GM19025 (cell line): ENCODE data around the gene PLAC9.

ENCODE experiments used
- ATAC-seq: cut with Tn5 transposase; IDR thresholded peaks from one replicate; pipeline ENCODE4 v1.9.1; 2021; ENCODE audit warnings: mild to moderate bottlenecking, low read depth, moderate library complexity; ENCODE audit not compliant: unreplicated experiment

Gene PLAC9

GRCh38 chr10:80159166-80159873 lies 26.8 kb downstream of the PLAC9 start:
- ATAC-seq = no peak

DNA sequence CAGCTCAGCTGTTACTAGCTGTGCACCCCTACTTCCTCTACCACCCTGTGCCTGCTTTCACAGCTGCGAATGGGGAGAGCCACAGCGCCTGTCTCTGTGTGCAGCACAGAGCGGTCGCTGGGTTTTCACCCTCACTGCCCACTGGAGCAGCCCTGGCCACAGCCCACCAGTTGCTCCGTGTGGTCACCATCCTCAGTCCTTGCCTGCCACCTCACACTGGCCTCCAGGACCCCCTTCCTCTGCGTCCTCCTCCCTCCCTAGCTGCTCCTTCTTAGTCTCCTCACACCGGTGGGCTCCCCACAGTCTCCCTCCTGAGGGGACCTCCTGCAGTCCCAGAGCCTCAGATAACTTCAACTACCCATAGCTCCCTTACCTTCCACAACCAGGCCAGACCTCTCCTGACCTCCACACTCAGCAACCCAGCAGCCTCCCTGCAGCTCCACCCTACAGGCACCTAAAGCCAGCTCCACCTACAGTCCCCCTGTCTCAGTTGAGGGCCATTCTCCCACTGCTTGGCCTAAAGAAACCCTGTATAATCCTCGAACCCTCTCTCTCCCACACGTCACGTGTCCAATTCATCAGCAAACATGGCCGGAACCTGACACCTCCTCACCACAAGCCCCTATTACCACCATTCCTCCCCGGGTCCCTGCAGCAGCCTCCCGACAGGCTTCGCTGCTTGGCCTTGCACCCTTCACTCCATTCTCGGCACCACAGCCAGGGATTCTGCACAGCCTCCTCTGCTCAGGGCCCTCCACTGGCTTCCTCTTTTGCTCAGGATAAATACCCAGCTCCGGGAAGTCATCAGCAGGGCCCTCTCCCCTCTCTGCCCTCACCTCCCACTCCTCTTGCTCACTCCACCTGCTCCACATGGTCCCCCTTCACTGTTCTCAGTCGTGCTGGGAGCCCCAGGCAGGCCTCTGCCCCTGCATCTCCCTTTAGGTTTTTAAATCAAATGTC lies 28.1 kb downstream of the PLAC9 start:
- no peak for ATAC-seq

GRCh38 chr10:80161321-80162083 lies 29.0 kb downstream of the PLAC9 start:
- ATAC-seq = no peak

- no peak for ATAC-seq
Measured at GRCh38 chr10:80163741-80164341, 31.3 kb downstream of the PLAC9 start.

DNA sequence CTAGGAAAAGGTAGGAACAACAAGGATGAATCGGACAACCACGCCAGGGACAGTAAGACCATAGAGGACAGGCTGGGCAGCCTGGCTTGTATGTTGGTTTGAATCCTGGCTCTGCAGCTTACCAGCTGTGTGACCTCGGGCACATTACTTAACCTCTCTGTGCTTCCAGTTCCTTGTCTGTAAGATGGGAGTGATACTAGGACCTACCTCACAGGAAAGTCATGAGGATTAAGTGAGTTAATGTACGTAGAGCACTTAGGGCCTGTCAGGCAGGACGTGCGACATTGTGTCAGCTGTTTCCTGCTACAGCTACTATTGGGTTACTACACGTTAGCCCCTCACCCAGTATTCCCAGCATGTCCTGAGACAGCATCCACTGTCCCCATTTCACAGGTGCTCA lies 32.1 kb downstream of the PLAC9 start:
- ATAC-seq = no peak

- ATAC-seq = no peak
Measured at GRCh38 chr10:80165173-80165572, 32.6 kb downstream of the PLAC9 start.

DNA sequence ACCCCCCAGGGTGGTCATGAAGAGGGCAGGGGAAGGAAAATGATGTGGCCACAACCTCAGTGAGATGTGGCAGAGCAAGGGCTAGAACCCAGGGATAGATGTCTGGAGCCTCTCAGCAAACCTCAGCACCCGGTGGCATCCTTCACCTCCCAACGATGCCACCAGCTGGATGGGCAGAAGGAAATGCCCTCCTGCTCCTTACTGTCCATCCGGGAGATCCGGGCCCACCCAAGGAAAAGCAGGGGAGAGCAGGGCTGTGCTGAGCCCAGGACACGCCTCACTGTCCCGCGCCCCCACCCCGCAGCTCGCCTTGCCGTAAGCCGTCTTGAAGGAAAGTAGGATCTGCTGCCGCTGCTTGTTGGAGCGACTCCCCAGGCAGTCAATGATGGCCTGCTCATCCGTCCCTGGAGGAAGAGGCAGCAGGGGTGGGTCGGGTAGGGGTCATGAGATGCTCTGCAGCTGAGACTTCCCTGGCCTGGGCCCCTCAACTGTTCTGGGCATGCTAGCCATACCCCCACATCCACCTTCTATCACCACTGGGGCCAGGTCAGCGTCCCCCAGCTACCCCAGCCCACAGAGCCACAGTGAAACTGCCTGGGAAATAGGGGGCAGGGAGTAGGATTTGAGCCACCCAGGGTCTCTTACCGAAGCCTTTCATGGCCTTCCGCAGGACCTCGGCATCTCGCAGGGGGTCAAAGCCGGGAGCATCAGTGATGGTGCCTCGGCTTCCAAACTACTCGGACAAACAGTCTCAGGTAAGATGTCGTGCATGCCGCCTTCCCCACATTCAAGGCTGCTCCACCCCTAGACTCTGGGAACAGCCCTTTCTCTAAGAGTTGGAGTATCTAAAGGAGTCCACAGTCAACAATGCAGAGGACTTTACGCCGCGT lies 34.3 kb downstream of the PLAC9 start:
- ATAC-seq = no peak

DNA sequence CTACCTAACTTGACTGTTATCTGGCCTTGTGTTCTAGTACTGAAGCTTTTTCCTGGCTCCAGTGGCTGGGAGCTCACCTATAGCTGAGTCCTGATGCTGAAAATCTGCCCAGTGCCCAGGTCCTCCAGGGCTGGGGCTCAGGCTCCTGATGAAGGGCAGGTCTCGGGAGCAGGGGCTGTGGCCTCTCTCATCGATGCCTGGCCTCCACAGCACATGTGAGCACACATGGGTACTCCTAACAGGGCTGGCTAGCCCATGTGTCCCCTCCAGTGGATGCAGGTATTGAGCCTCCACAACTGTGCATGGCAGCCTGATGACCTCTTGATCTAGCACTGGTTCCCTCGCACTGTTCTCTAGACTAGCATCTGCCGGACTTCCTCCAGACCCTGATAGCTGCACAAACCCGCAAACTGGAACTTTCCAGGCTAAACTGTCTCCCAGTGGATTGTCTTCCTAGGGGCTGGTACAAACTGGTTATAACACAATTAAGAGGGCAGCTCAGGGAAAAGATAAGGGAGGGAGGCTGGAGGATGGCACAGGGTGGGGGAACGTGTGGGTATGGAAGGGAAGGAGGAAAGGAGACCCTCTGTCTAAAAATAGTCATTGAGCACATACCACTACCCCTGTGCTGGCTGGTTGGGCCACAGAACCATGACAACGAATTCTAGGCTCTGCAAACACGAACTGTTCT lies 35.1 kb downstream of the PLAC9 start:
- no peak for ATAC-seq

- no peak for ATAC-seq
Measured at GRCh38 chr10:80168162-80168511, 35.6 kb downstream of the PLAC9 start.

DNA sequence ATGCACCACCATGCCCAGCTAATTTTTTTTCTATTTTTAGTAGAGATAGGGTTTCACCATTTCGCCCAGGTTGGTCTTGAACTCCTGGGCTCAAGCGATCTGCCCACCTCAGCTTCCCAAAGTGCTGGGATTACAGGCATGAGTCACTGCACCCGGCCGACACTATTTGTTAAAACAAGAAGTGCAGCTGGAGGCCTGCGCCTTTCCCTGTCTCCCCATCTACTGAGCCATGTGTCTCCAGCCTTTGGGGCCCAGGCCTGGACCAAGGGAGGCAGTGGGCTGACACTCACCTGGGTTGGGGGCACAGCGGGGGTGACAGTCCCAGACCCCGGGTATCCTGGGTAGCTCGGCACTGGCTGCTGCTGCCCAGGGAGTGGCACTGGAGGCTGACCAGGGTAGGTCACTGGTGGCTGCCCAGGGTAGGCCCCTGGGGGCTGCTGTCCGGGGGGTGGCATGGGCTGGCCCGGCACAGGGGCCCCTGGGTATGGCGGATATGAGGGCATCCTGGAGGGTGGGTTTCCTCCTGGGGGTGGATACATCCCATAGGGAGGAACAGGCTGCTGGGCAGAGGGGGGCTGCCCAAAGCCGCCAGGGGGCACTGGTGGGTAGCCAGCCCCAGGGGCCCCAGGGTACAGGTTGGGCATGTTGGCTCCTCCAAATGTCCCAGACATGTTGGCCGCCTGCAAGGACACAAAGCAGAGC lies 36.3 kb downstream of the PLAC9 start:
- ATAC-seq = no peak

DNA sequence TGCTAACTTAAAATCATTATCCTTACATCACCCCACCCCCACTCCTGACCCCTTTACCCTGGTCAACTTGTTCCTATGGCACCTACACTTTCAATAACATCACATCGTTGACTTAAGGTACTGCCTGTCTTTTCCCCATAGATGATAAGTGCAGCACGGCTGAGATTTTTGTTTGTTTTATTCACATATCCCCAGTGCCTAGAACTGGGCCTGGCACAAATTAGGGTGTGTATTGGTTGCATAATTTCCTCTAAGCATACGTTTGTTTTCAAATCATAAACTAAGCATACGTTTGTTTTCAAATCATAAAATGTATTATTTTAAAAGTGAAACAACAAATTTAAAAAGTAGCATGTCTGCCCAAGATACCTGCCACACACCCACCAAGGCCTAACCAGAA lies 37.5 kb downstream of the PLAC9 start:
- ATAC-seq = no peak

- no peak for ATAC-seq
Measured at GRCh38 chr10:80170641-80171040, 38.1 kb downstream of the PLAC9 start.

DNA sequence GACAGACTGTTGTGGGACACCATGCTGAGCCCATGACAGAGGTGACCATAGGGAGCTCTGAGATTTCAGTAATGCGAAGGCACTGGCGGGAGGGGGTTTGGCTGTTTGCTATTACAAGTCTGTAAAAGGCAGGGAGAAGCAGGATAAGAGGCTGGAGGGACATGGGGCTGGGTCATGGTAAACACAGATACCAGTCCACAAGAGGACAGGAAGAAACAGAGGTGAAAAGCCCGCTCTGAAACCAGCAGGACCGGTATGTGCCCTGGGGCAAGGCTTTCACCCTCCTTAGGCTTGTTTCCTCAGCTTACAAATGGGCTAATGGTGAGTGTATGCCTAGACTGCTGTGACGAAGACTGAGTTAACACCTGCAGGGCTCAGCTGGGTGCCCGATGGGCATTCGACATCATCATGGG lies 38.7 kb downstream of the PLAC9 start:
- ATAC-seq = no peak

DNA sequence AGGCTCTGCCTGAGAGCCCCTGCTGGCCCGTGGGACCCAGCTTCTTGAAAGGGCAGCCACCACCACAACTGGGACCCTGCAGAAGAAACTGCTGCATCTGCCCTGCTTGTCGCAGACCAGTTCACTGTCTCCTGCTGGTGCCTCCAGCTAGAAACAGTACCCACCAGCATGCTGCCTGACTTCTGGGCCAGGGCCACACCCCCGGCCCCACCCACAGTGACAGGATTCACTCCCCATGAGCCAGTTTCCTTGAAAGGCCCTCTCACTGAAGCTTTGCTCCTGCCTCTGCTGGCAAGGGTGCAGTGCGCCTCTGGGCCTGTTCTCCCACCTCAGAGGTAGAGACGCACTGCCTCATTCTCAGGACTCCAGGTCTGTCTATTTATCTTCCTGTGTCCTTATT lies 40.4 kb downstream of the PLAC9 start:
- no peak for ATAC-seq

DNA sequence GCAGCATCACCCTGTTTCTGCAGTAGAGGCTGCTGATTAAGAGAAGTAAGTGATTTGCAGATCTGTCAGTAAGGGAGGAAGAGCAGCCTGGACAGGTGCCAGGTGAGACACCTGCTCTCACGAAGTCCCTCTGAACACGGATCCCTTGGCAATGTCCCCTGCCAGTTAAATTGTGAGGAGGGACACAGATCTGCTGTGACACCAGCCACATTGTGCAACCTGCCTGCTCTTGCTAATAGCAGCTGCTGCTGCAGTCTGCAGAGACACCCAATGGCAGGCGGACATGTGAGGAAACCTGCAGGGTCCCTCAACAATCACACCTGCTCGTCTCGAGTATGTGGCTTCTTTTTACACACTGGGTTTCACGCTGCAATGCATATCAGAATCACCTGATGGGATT lies 40.9 kb downstream of the PLAC9 start:
- no peak for ATAC-seq

DNA sequence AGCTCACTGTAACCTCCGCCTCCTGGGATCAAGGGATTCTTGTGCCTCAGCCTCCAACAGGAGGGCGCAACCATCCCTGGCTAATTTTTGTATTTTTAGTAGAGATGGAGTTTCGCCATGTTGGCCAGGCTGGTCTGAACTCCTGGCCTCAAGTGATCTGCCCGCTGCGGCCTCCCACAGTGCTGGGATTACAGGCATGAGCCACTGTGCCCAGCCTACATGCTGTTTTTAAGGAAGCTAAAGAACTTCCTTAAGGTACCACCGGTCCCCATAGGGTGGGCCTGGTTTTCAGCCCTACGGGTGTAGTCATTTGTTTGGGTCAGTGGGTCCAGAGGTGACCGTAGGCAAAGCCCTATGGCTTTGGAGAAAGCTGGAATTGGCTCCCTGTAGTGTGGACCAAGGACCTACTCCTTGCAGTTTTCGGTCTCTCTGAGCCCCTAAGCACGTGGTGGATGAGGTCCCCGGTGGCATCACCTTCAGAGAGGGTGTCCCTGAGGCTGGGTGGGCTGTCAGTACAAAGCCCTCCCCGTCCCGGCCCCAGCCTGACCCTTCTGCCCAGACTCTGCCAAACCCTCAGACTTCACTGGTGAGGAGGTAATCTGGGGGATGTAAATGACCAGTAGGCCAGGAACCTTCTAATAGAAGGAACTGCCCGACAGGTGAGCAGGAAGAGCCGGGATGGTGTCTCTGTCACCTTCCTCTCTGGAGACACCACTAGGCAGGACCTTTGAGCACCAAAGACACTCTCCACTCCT lies 42.3 kb downstream of the PLAC9 start:
- ATAC-seq = no peak

DNA sequence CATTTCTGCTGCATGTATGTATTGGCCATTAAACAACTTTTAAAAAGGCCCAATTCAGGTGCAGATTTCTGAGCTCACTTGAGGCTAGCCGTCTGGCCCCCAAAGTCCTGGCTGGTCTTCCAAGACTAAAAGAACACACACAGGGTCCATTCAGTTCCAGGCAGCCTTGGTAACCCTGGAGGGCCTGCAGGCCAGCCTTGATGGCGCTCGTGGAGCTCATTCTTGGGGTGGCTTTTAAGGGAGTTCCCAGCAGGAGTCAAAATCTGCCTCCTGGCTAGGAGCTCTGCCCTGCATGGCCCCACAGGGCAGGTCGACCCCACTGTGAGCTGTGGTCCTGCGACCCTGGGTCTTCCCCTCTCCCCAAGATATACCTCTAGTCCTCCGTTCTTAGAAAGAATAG lies 44.0 kb downstream of the PLAC9 start:
- no peak for ATAC-seq
